ELF-1 (cell line): ENCODE results near the gene RNF113B.

Source experiments
- DNase-seq: peaks from one replicate; pipeline ENCODE4 v3.0.0-alpha.2; 2016; ENCODE audit warnings: low read depth, low spot score

The RNF113B gene

GRCh38 chr13:98174307-98174706 lies 2.8 kb downstream of the RNF113B start:
- no peak for DNase-seq

- peak; percentile 71 for DNase-seq
Measured at GRCh38 chr13:98173431-98174152, 3.5 kb downstream of the RNF113B start.

GRCh38 chr13:98172590-98173422 lies 4.3 kb downstream of the RNF113B start:
- no peak for DNase-seq

GRCh38 chr13:98171900-98172589 lies 5.0 kb downstream of the RNF113B start:
- peak; percentile 61 for DNase-seq

GRCh38 chr13:98169331-98169730 lies 7.7 kb downstream of the RNF113B start:
- no peak for DNase-seq

- no peak for DNase-seq
Measured at GRCh38 chr13:98162935-98163334, 14.1 kb downstream of the RNF113B start.

- DNase-seq = no peak
Measured at GRCh38 chr13:98158172-98158899, 18.7 kb downstream of the RNF113B start.

- no peak for DNase-seq
Measured at GRCh38 chr13:98157609-98158008, 19.5 kb downstream of the RNF113B start.

GRCh38 chr13:98157188-98157587 lies 19.9 kb downstream of the RNF113B start:
- DNase-seq = no peak

GRCh38 chr13:98156259-98156658 lies 20.8 kb downstream of the RNF113B start:
- DNase-seq = no peak

- DNase-seq = no peak
Measured at GRCh38 chr13:98155475-98156109, 21.5 kb downstream of the RNF113B start.

- DNase-seq = no peak
Measured at GRCh38 chr13:98150832-98151479, 26.1 kb downstream of the RNF113B start.

GRCh38 chr13:98147521-98147920 lies 29.5 kb downstream of the RNF113B start:
- DNase-seq = no peak

- peak; percentile 68 for DNase-seq
Measured at GRCh38 chr13:98144801-98145350, 32.2 kb downstream of the RNF113B start.

- peak; percentile 59 for DNase-seq
Measured at GRCh38 chr13:98144027-98144741, 32.9 kb downstream of the RNF113B start.

GRCh38 chr13:98143601-98144026 lies 33.5 kb downstream of the RNF113B start:
- no peak for DNase-seq

GRCh38 chr13:98143157-98143553 lies 33.9 kb downstream of the RNF113B start:
- no peak for DNase-seq

- DNase-seq = peak; percentile 65
Measured at GRCh38 chr13:98142380-98143156, 34.5 kb downstream of the RNF113B start, which contains the start of gene FARP1. Gene FARP1, plus strand, starts transcription at chr13:98143094. Its CDS starts 70,149 bp downstream, at chr13:98213243.
